OCI-LY7 (cell line): Measurements from ENCODE around the gene POLQ.

Source experiments
- EZH2phosphoT487 ChIP-seq: fragments of 200-600 bp; sonication (generic); IDR thresholded peaks from 2 replicates; pipeline ENCODE4 v1.6.1; 2018; ENCODE audit warnings: low read depth, borderline replicate concordance, mild to moderate bottlenecking, mixed run types, antibody characterized with exemption, low read length, moderate library complexity, mixed read lengths
- TF ChIP-seq, protein P1 (sequence below): fragments of 200-600 bp; sonication (generic); conservative IDR thresholded peaks from 2 replicates; pipeline ENCODE4 v1.5.1; 2014; ENCODE audit warnings: mild to moderate bottlenecking, antibody characterized with exemption, low read length, moderate library complexity, mixed read lengths

GRCh38 chr3:121496786-121497185, 49.0 kb downstream of the POLQ start:
- TF ChIP-seq, protein P1, sequence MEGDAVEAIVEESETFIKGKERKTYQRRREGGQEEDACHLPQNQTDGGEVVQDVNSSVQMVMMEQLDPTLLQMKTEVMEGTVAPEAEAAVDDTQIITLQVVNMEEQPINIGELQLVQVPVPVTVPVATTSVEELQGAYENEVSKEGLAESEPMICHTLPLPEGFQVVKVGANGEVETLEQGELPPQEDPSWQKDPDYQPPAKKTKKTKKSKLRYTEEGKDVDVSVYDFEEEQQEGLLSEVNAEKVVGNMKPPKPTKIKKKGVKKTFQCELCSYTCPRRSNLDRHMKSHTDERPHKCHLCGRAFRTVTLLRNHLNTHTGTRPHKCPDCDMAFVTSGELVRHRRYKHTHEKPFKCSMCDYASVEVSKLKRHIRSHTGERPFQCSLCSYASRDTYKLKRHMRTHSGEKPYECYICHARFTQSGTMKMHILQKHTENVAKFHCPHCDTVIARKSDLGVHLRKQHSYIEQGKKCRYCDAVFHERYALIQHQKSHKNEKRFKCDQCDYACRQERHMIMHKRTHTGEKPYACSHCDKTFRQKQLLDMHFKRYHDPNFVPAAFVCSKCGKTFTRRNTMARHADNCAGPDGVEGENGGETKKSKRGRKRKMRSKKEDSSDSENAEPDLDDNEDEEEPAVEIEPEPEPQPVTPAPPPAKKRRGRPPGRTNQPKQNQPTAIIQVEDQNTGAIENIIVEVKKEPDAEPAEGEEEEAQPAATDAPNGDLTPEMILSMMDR = no peak
- TF ChIP-seq EZH2phosphoT487 = no peak
